HFFc6 (cell line): ENCODE measurements around the gene NKD2. TPM values are rescaled to one million over a fixed set of nuclear protein-coding genes. Genes with fewer than 3 reads are reported as not detected.

Source experiments
- DNase-seq: peaks from one replicate; pipeline ENCODE4 v3.0.0-alpha.2; 2018
- H3K27ac Mint-ChIP-seq: 2 replicates; pipeline ENCODE4 v1.8.0; 2020; ENCODE audit warnings: mild to moderate bottlenecking, mixed read lengths
- H3K27me3 Mint-ChIP-seq: 2 replicates; pipeline ENCODE4 v1.8.0; 2021; ENCODE audit warnings: mild to moderate bottlenecking, moderate library complexity, mixed read lengths; ENCODE audit not compliant: insufficient read depth
- H3K36me3 Mint-ChIP-seq: 2 replicates; pipeline ENCODE4 v1.8.0; 2021; ENCODE audit warnings: low read depth, mixed read lengths
- H3K4me1 Mint-ChIP-seq: 2 replicates; pipeline ENCODE4 v1.8.0; 2020; ENCODE audit warnings: low read depth, mixed read lengths
- H3K4me3 Mint-ChIP-seq: 2 replicates; pipeline ENCODE4 v1.8.0; 2020; ENCODE audit warnings: mild to moderate bottlenecking, moderate library complexity, mixed read lengths
- H3K9me3 Mint-ChIP-seq: 2 replicates; pipeline ENCODE4 v1.8.0; 2020; ENCODE audit warnings: mild to moderate bottlenecking, mixed read lengths
- long read RNA-seq: library from polyadenylated mRNA; unstranded; transcript quantifications from one replicate; pipeline ENCODE4 v2.0.0, GENCODE V29; 2019
- total RNA-seq, 6 experiments: library from RNA; stranded (reverse); fragmentation: NEBNext Ultra II Directional; extraction: Animal tissue kit (Norgen Biotek cat#: 25700); gene quantifications; 2 replicates in 1 of 6; 3 replicates in 5 of 6; pipeline ENCODE4 v1.2.3, GENCODE V29; 2021
- TF ChIP-seq, protein P1 (sequence below): fragments of 200-600 bp; sonication (generic); IDR thresholded peaks from 2 replicates; pipeline ENCODE4 v1.5.0; 2021; ENCODE audit warnings: antibody characterized with exemption, mild to moderate bottlenecking

Gene NKD2, protein sequence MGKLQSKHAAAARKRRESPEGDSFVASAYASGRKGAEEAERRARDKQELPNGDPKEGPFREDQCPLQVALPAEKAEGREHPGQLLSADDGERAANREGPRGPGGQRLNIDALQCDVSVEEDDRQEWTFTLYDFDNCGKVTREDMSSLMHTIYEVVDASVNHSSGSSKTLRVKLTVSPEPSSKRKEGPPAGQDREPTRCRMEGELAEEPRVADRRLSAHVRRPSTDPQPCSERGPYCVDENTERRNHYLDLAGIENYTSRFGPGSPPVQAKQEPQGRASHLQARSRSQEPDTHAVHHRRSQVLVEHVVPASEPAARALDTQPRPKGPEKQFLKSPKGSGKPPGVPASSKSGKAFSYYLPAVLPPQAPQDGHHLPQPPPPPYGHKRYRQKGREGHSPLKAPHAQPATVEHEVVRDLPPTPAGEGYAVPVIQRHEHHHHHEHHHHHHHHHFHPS
- total RNA-seq: not detected
- long read RNA-seq: 0 reads

GRCh38 chr5:1008451-1009358 lies at the start of gene NKD2:
Gene NKD2 (plus strand): TSS chr5:1008802. CDS start chr5:1009058, 256 bp downstream.
- TF ChIP-seq, protein P1, sequence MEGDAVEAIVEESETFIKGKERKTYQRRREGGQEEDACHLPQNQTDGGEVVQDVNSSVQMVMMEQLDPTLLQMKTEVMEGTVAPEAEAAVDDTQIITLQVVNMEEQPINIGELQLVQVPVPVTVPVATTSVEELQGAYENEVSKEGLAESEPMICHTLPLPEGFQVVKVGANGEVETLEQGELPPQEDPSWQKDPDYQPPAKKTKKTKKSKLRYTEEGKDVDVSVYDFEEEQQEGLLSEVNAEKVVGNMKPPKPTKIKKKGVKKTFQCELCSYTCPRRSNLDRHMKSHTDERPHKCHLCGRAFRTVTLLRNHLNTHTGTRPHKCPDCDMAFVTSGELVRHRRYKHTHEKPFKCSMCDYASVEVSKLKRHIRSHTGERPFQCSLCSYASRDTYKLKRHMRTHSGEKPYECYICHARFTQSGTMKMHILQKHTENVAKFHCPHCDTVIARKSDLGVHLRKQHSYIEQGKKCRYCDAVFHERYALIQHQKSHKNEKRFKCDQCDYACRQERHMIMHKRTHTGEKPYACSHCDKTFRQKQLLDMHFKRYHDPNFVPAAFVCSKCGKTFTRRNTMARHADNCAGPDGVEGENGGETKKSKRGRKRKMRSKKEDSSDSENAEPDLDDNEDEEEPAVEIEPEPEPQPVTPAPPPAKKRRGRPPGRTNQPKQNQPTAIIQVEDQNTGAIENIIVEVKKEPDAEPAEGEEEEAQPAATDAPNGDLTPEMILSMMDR: peak; percentile 67
- no peak for DNase-seq
- H3K27me3 Mint-ChIP-seq: peaks cover 61% of the 10 kb centered on the region
- H3K36me3 Mint-ChIP-seq: no peaks in the 10 kb centered on the region
- no peaks in the 10 kb centered on the region for H3K4me1 Mint-ChIP-seq
- no peak within 1 kb of the TSS for H3K27ac Mint-ChIP-seq
- H3K4me3 Mint-ChIP-seq: no peak within 1 kb of the TSS
- no peaks in the 10 kb centered on the region for H3K9me3 Mint-ChIP-seq

GRCh38 chr5:959581-960531 lies 48.7 kb upstream of the NKD2 start:
- Mint-ChIP-seq H3K36me3 (no peaks in the 10 kb centered on the region), H3K9me3 (no peaks in the 10 kb centered on the region), H3K4me1 (peaks cover 34% of the 10 kb centered on the region), H3K4me3 (no peak overlapping the region), H3K27me3 (peaks cover 38% of the 10 kb centered on the region), H3K27ac (no peak overlapping the region)
- TF ChIP-seq, protein P1: no peak
- no peak for DNase-seq

DNA sequence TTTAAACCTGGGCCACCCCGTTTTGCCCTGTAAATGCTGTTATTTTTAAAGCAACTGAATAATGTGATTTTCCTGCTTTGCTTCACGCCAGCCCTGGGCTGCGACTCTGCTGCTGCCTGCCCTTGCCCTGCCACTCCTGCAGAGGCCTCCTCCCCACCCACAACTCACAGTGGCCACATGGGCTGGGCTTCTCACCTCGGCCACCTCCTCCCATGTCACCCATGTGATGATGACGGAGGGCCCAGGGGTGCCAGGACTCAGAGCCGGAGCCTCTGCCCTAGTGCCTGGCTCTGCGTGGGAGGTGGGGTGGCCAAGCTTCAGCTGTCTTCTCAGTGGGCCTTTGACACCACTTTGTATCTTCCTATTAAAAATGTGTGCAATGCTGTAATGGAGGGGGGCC lies 48.1 kb upstream of the NKD2 start:
- TF ChIP-seq, protein P1: no peak
- Mint-ChIP-seq H3K4me3 (no peak overlapping the region), H3K9me3 (no peaks in the 10 kb centered on the region), H3K27me3 (peaks cover 39% of the 10 kb centered on the region), H3K4me1 (peaks cover 39% of the 10 kb centered on the region), H3K36me3 (no peaks in the 10 kb centered on the region), H3K27ac (no peak overlapping the region)
- DNase-seq: no peak

- Mint-ChIP-seq H3K9me3 (no peaks in the 10 kb centered on the region), H3K27ac (no peak overlapping the region), H3K36me3 (no peaks in the 10 kb centered on the region), H3K27me3 (peaks cover 41% of the 10 kb centered on the region), H3K4me3 (no peak overlapping the region), H3K4me1 (peaks cover 38% of the 10 kb centered on the region)
- TF ChIP-seq, protein P1: no peak
- DNase-seq: no peak
Measured at GRCh38 chr5:961002-961710, 47.4 kb upstream of the NKD2 start.
